Measurements from ENCODE around the gene RFXAP.

RFXAP gene

GRCh38 chr13:36817996-36818803 lies 822 bp upstream of the RFXAP start:
- DNase-seq: no peak

GRCh38 chr13:36819739-36820090 lies 693 bp downstream of the RFXAP start:
- DNase-seq: no peak

GRCh38 chr13:36820222-36820621 lies 1.2 kb downstream of the RFXAP start:
- DNase-seq: no peak

GRCh38 chr13:36822785-36823184 lies 3.8 kb downstream of the RFXAP start:
- DNase-seq: no peak

GRCh38 chr13:36829753-36830152 lies 10.7 kb downstream of the RFXAP start:
- DNase-seq: no peak

- no peak for DNase-seq
Observed at GRCh38 chr13:36831291-36831690, 12.3 kb downstream of the RFXAP start.

- DNase-seq: no peak
Observed at GRCh38 chr13:36834299-36834698, 15.3 kb downstream of the RFXAP start.

GRCh38 chr13:36837354-36838092 lies 18.5 kb downstream of the RFXAP start:
- no peak for DNase-seq

- no peak for DNase-seq
Observed at GRCh38 chr13:36839281-36839680, 20.3 kb downstream of the RFXAP start.

- DNase-seq: no peak
Observed at GRCh38 chr13:36839981-36840380, 21.0 kb downstream of the RFXAP start.

- DNase-seq: no peak
Observed at GRCh38 chr13:36840718-36841250, 21.8 kb downstream of the RFXAP start.

- no peak for DNase-seq
Observed at GRCh38 chr13:36841391-36841790, 22.4 kb downstream of the RFXAP start.

GRCh38 chr13:36847606-36848005 lies 28.6 kb downstream of the RFXAP start:
- no peak for DNase-seq

GRCh38 chr13:36848199-36848982 lies 29.4 kb downstream of the RFXAP start:
- peak in 1 of 2 donors; percentile 42 for DNase-seq

- DNase-seq: peak; percentile 36 to 60
Observed at GRCh38 chr13:36850790-36851438, 31.9 kb downstream of the RFXAP start.

GRCh38 chr13:36857253-36857652 lies 38.2 kb downstream of the RFXAP start:
- DNase-seq: peak; percentile 46 to 73

- peak; percentile 39 to 48 for DNase-seq
Observed at GRCh38 chr13:36858290-36858689, 39.3 kb downstream of the RFXAP start.

GRCh38 chr13:36859259-36859658 lies 40.2 kb downstream of the RFXAP start:
- no peak for DNase-seq

- DNase-seq: no peak
Observed at GRCh38 chr13:36862002-36862685, 43.1 kb downstream of the RFXAP start.

GRCh38 chr13:36862722-36863121 lies 43.7 kb downstream of the RFXAP start:
- DNase-seq: no peak

- DNase-seq: no peak
Observed at GRCh38 chr13:36865265-36865664, 46.2 kb downstream of the RFXAP start.

GRCh38 chr13:36866232-36866631 lies 47.2 kb downstream of the RFXAP start:
- DNase-seq: no peak

Measured in inflammatory macrophage (primary cell).